Measurements from ENCODE around the gene LMF2.

Gene LMF2

DNA sequence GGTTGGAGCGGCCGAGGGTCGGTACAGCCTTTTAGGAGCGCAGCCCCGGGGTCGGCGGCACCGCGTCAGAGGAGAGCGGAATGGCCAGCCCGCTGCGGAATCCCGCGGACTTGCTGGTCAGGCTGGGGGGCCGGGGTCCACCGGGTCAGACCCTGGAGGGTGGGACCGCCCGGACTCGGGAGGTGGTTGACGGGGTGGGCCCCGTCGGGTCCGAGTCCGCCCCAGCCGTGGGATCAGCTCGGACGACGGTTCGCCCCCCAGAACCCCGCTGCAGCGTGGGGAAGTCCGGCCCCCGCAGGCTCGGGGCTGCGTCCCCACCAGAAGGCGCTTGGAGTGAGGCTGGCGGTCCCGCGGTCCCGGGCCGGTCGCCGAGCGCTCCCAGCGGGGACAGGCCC is 26.5 kb downstream of the LMF2 start:
- peak overlapping the region; percentile 65 for H3K4me3 Mint-ChIP-seq
- peaks cover 16% of the 10 kb centered on the region for H3K27me3 Mint-ChIP-seq (ENCODE audit: low read depth)
- no peak overlapping the region for H3K27ac Mint-ChIP-seq
- H3K36me3 Mint-ChIP-seq (ENCODE audit: low read depth), result no peaks in the 10 kb centered on the region
- H3K4me1 Mint-ChIP-seq (ENCODE audit: low read depth), result peaks cover 10% of the 10 kb centered on the region
- no peaks in the 10 kb centered on the region for H3K9me3 Mint-ChIP-seq

- no peaks in the 10 kb centered on the region for H3K36me3 Mint-ChIP-seq (ENCODE audit: low read depth)
- no peaks in the 10 kb centered on the region for H3K9me3 Mint-ChIP-seq
- peaks cover 16% of the 10 kb centered on the region for H3K27me3 Mint-ChIP-seq (ENCODE audit: low read depth)
- H3K27ac Mint-ChIP-seq, result peak overlapping the region; percentile 55
- peaks cover 12% of the 10 kb centered on the region for H3K4me1 Mint-ChIP-seq (ENCODE audit: low read depth)
- H3K4me3 Mint-ChIP-seq, result peak overlapping the region; percentile 73
Observed at GRCh38 chr22:50479721-50480120, 27.8 kb downstream of the LMF2 start.

- no peak overlapping the region for H3K4me3 Mint-ChIP-seq
- H3K9me3 Mint-ChIP-seq, result no peaks in the 10 kb centered on the region
- peaks cover 23% of the 10 kb centered on the region for H3K4me1 Mint-ChIP-seq (ENCODE audit: low read depth)
- peaks cover 5% of the 10 kb centered on the region for H3K36me3 Mint-ChIP-seq (ENCODE audit: low read depth)
- H3K27ac Mint-ChIP-seq, result no peak overlapping the region
- peaks cover 16% of the 10 kb centered on the region for H3K27me3 Mint-ChIP-seq (ENCODE audit: low read depth)
Observed at GRCh38 chr22:50477923-50478322, 29.6 kb downstream of the LMF2 start.

DNA sequence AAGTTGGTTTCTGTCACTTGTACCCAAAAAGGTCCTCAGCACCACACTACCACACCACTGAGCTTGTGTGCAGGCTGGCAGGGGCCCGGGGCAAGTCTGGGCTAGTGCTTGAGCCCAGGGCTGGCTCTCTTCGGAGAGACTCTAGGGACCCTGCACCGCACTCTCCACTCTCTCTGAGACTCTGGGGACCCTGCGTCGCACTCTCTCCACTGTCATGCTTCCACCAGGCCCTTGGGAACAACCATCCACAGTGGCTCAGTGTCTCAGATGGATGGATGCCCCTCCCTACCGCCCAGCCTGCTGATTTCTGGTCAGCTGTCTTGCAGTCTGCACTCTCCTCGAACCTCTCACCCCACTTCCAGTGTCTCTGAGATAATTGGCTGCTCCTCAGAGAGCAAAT is 30.6 kb downstream of the LMF2 start:
- H3K4me1 Mint-ChIP-seq (ENCODE audit: low read depth), result peaks cover 30% of the 10 kb centered on the region
- H3K36me3 Mint-ChIP-seq (ENCODE audit: low read depth), result peaks cover 5% of the 10 kb centered on the region
- H3K4me3 Mint-ChIP-seq, result peak overlapping the region; percentile 65
- H3K27me3 Mint-ChIP-seq (ENCODE audit: low read depth), result peaks cover 16% of the 10 kb centered on the region
- no peaks in the 10 kb centered on the region for H3K9me3 Mint-ChIP-seq
- peak overlapping the region; percentile 41 for H3K27ac Mint-ChIP-seq

GRCh38 chr22:50475652-50476002 is 31.9 kb downstream of the LMF2 start:
- H3K9me3 Mint-ChIP-seq, result no peaks in the 10 kb centered on the region
- no peak overlapping the region for H3K27ac Mint-ChIP-seq
- peak overlapping the region; percentile 53 for H3K4me3 Mint-ChIP-seq
- peaks cover 16% of the 10 kb centered on the region for H3K27me3 Mint-ChIP-seq (ENCODE audit: low read depth)
- peaks cover 40% of the 10 kb centered on the region for H3K4me1 Mint-ChIP-seq (ENCODE audit: low read depth)
- peaks cover 5% of the 10 kb centered on the region for H3K36me3 Mint-ChIP-seq (ENCODE audit: low read depth)

DNA sequence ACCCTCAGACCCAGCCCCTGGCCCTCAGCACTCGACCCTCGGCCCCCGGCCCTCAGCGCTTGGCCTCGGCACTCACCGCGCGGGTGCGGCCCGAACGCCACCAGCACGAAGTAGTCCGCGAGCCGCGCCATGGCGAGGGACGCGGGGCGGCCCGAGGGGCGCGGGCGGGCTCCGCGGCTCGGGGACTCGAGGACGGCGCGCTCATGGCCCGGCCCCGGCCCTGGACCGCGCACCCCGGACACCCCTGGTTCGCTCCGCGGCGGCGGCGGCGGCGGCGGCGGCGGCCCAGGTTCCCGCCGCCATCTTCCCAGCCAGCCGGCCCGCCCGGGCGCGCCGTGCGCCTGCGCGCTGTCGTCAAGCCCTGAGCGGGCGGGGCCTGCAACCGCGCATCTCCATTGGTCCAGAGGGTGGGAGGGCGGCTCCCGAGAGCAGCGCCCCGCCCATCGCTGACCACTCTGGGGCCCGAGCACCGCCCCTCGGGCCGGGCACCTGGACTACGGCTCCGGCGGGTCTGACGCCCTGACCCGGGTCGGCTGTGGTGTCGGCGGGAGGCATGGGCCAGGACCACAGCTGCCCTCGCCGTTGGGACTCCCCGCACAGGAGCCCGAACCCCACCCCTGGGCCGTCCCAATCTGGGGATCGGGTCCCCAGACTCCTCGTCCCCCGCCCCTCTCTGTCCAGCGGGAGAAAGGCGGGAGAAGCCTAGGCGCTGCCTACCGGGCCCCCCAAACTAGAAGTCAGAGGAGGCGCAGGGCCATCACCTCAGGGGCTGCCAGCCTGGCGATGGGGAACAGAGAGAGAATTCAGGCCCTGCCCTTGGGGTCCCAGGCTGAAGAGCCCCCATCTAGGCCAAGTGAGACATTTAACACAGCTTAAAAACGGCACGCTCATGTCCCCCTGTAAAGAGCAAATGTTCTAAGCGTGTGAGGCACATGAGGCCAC is 32.5 kb downstream of the LMF2 start, which contains the start of gene SBF1:
Gene SBF1 (minus strand): TSS at position 326 of the 942 bp plus-strand sequence. CDS start 195 bp downstream, at position 131.
- peak within 1 kb of the TSS; percentile 95 for H3K4me3 Mint-ChIP-seq
- H3K27me3 Mint-ChIP-seq (ENCODE audit: low read depth), result peaks cover 11% of the 10 kb centered on the region
- H3K27ac Mint-ChIP-seq, result peak within 1 kb of the TSS; percentile 83
- no peaks in the 10 kb centered on the region for H3K9me3 Mint-ChIP-seq
- peaks cover 5% of the 10 kb centered on the region for H3K36me3 Mint-ChIP-seq (ENCODE audit: low read depth)
- H3K4me1 Mint-ChIP-seq (ENCODE audit: low read depth), result peaks cover 41% of the 10 kb centered on the region

DNA sequence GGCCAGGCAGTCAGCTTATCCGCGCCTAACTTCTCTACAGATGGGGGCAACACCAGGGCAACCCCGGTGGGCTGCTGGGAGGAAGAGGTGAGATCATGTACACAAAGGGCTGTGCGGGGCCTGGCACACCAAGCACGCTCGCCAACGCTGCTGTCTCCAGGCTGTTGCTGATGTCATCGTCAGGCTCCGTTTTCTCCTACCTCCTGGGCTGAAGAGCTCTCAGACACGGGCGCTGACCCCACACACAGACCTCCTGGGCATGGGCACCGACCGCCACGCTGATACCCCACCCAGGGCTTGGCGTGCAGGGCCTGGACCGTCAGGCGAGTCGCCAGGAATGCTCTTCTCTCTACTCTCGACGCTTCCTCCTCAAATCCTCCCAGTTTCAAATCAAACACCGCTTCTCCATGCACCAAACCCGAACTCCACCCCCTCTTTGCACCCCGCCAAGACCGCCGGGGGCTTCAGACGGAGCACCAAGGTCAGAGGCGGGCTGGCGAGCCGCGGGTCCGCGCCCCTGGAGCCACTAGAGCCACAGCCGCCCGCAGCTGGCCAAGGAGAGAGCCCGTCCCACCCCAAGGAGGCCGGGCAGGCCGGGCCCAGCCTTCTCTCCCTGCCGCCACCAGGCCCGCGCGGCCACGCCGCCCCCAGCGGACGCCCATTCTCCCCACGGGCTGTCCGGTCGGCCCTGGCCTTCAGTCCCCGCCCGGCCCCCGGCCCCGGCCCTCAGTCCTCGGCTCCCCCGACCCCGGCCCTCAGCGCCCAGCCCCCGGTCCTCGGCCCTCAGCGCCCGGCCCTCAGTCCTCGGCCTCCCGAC is 33.4 kb downstream of the LMF2 start:
- peaks cover 5% of the 10 kb centered on the region for H3K36me3 Mint-ChIP-seq (ENCODE audit: low read depth)
- H3K9me3 Mint-ChIP-seq, result no peaks in the 10 kb centered on the region
- H3K27me3 Mint-ChIP-seq (ENCODE audit: low read depth), result peaks cover 6% of the 10 kb centered on the region
- peak overlapping the region; percentile 95 for H3K4me3 Mint-ChIP-seq
- H3K4me1 Mint-ChIP-seq (ENCODE audit: low read depth), result peaks cover 47% of the 10 kb centered on the region
- H3K27ac Mint-ChIP-seq, result peak overlapping the region; percentile 83

DNA sequence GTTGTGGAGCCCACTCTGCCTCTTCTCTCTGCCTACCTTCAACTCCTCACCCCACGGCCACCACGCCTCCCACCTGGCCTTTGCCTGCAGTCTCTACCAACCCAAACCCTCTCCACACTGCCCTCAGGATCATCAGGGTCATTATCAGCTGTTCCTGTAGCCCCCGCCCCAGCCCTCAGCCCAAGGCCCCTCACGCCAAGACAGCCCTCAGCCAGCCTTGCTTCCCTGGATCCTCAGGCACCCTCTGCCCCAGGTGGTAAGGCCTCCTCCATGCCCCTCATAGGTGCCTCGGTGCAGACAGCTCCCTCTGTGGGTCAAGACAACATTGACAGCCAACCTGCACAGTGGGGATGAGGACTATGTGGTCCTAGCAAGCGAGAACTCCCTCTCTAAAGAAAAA is 34.4 kb downstream of the LMF2 start:
- H3K4me3 Mint-ChIP-seq, result peak overlapping the region; percentile 95
- no peaks in the 10 kb centered on the region for H3K9me3 Mint-ChIP-seq
- H3K4me1 Mint-ChIP-seq (ENCODE audit: low read depth), result peaks cover 52% of the 10 kb centered on the region
- peaks cover 10% of the 10 kb centered on the region for H3K36me3 Mint-ChIP-seq (ENCODE audit: low read depth)
- no peaks in the 10 kb centered on the region for H3K27me3 Mint-ChIP-seq (ENCODE audit: low read depth)
- peak overlapping the region; percentile 83 for H3K27ac Mint-ChIP-seq

DNA sequence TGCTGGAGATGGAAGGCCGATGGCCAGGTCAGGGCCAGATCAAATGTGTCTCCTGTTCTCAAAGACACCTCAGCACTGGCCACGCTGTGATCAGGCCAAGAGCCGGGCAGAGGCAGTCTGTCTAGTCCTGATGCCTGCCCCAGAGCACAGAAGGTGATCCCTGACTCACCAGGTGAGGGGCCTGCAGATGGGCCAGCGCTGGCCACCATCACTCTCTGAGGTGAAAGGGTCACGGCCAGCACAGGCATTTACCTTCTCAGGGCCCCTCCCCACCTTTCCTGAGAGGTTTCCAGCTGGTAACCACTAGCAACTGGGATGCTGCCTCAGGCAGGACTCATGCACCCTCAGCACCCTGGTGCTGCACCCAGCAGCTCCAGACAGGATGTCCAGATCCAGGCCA is 35.5 kb downstream of the LMF2 start:
- peak overlapping the region; percentile 28 for H3K4me3 Mint-ChIP-seq
- H3K9me3 Mint-ChIP-seq, result no peaks in the 10 kb centered on the region
- H3K36me3 Mint-ChIP-seq (ENCODE audit: low read depth), result peaks cover 10% of the 10 kb centered on the region
- H3K27me3 Mint-ChIP-seq (ENCODE audit: low read depth), result no peaks in the 10 kb centered on the region
- no peak overlapping the region for H3K27ac Mint-ChIP-seq
- peaks cover 49% of the 10 kb centered on the region for H3K4me1 Mint-ChIP-seq (ENCODE audit: low read depth)

- Mint-ChIP-seq H3K4me3 (peak overlapping the region; percentile 68), H3K4me1 (ENCODE audit: low read depth) (peaks cover 51% of the 10 kb centered on the region), H3K27me3 (ENCODE audit: low read depth) (no peaks in the 10 kb centered on the region), H3K27ac (peak overlapping the region; percentile 86), H3K36me3 (ENCODE audit: low read depth) (peaks cover 17% of the 10 kb centered on the region), H3K9me3 (no peaks in the 10 kb centered on the region)
Observed at GRCh38 chr22:50471197-50471847, 36.2 kb downstream of the LMF2 start.

GRCh38 chr22:50470491-50470890 is 37.0 kb downstream of the LMF2 start:
- H3K36me3 Mint-ChIP-seq (ENCODE audit: low read depth), result peaks cover 23% of the 10 kb centered on the region
- no peaks in the 10 kb centered on the region for H3K27me3 Mint-ChIP-seq (ENCODE audit: low read depth)
- H3K4me3 Mint-ChIP-seq, result peak overlapping the region; percentile 68
- H3K27ac Mint-ChIP-seq, result peak overlapping the region; percentile 86
- peaks cover 50% of the 10 kb centered on the region for H3K4me1 Mint-ChIP-seq (ENCODE audit: low read depth)
- no peaks in the 10 kb centered on the region for H3K9me3 Mint-ChIP-seq

DNA sequence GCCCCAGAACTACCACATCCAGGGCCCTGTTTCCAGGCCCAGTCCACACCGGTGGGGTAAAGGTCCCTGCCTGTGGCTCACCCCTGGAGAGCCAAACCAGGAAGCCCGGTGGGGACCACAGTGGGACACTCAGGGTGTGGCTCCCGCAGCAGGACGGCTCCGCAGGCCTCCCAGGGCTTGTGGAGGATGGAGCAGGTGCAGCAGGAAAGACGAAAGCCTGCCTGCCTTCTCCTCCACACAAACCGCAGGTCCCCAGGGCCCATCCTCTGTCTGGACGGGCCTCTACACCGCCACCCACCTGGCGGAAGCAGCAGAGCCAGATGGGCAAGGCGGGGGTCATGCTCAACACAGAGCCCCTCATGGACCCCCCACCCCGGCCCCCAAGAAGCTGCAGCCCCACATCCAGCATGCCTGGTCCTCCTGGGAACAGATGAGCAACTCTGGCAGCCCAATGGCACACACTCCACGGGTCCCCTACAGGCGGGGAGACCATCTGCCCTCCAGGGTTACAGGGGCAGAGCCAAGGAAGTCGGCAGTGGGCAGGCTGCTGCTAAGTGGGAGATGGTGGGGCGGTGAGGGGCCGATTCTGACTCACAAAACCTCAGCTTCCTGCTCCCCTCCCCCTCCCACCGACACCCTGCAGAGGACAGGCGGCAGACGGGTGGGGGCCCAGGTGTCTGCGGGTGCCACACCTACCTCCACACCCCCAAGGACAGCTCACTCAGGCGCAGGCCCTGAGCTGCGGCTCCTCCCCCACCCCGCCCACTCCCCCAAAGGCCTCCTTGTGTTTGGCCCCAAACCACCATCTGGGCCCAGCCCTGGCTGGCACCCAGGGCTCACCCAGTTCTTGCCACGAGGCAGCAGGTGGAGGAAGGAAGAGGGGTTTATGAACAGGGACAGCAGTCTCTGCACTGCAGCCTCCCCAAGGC is 37.9 kb downstream of the LMF2 start:
- H3K27ac Mint-ChIP-seq, result peak overlapping the region; percentile 86
- peak overlapping the region; percentile 68 for H3K4me3 Mint-ChIP-seq
- H3K4me1 Mint-ChIP-seq (ENCODE audit: low read depth), result peaks cover 46% of the 10 kb centered on the region
- peaks cover 23% of the 10 kb centered on the region for H3K36me3 Mint-ChIP-seq (ENCODE audit: low read depth)
- no peaks in the 10 kb centered on the region for H3K9me3 Mint-ChIP-seq
- H3K27me3 Mint-ChIP-seq (ENCODE audit: low read depth), result no peaks in the 10 kb centered on the region

- Mint-ChIP-seq H3K27me3 (ENCODE audit: low read depth) (no peaks in the 10 kb centered on the region), H3K9me3 (no peaks in the 10 kb centered on the region), H3K27ac (peak overlapping the region; percentile 86), H3K36me3 (ENCODE audit: low read depth) (peaks cover 25% of the 10 kb centered on the region), H3K4me1 (ENCODE audit: low read depth) (peaks cover 41% of the 10 kb centered on the region), H3K4me3 (peak overlapping the region; percentile 68)
Observed at GRCh38 chr22:50468626-50469025, 38.9 kb downstream of the LMF2 start.

Measured in T-helper 1 cell treated with Interleukin-12 subunit alpha and Interleukin-12 subunit beta and Interleukin-4 antibody, amounts not matched to agents 30 μg/mL and 1 μg/mL, for 36 hours (primary cell).